DOHH2 (cell line): ENCODE data around the gene KLHL42.

Source experiments
- CTCF ChIP-seq: fragments of 200-600 bp; sonication (generic); IDR thresholded peaks from one replicate; pipeline ENCODE4 v1.5.1; 2014; ENCODE audit warnings: antibody characterized with exemption, mild to moderate bottlenecking, low read depth, low read length; ENCODE audit not compliant: poor library complexity, severe bottlenecking
- EZH2phosphoT487 ChIP-seq: fragments of 200-600 bp; sonication (generic); IDR thresholded peaks from 2 replicates; pipeline ENCODE4 v1.6.1; 2017; ENCODE audit warnings: borderline replicate concordance, mild to moderate bottlenecking, antibody characterized with exemption, low read length, moderate library complexity, mixed read lengths

- TF ChIP-seq CTCF: no peak
- TF ChIP-seq EZH2phosphoT487: no peak
Measured at GRCh38 chr12:27785882-27786570, 6.0 kb downstream of the KLHL42 start.
